HG02623 (cell line): Measurements from ENCODE around the gene SORL1.
"Not testable (repeated sequence)": the region's sequence is repeated elsewhere in the genome, so short reads cannot be mapped to it uniquely, and the experiment has no call there.

Experiments used
- ATAC-seq: cut with Tn5 transposase; IDR thresholded peaks from one replicate; pipeline ENCODE4 v1.9.1; 2021; ENCODE audit warnings: moderate library complexity; ENCODE audit not compliant: unreplicated experiment

SORL1 gene, protein sequence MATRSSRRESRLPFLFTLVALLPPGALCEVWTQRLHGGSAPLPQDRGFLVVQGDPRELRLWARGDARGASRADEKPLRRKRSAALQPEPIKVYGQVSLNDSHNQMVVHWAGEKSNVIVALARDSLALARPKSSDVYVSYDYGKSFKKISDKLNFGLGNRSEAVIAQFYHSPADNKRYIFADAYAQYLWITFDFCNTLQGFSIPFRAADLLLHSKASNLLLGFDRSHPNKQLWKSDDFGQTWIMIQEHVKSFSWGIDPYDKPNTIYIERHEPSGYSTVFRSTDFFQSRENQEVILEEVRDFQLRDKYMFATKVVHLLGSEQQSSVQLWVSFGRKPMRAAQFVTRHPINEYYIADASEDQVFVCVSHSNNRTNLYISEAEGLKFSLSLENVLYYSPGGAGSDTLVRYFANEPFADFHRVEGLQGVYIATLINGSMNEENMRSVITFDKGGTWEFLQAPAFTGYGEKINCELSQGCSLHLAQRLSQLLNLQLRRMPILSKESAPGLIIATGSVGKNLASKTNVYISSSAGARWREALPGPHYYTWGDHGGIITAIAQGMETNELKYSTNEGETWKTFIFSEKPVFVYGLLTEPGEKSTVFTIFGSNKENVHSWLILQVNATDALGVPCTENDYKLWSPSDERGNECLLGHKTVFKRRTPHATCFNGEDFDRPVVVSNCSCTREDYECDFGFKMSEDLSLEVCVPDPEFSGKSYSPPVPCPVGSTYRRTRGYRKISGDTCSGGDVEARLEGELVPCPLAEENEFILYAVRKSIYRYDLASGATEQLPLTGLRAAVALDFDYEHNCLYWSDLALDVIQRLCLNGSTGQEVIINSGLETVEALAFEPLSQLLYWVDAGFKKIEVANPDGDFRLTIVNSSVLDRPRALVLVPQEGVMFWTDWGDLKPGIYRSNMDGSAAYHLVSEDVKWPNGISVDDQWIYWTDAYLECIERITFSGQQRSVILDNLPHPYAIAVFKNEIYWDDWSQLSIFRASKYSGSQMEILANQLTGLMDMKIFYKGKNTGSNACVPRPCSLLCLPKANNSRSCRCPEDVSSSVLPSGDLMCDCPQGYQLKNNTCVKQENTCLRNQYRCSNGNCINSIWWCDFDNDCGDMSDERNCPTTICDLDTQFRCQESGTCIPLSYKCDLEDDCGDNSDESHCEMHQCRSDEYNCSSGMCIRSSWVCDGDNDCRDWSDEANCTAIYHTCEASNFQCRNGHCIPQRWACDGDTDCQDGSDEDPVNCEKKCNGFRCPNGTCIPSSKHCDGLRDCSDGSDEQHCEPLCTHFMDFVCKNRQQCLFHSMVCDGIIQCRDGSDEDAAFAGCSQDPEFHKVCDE (N-terminal part only)

DNA sequence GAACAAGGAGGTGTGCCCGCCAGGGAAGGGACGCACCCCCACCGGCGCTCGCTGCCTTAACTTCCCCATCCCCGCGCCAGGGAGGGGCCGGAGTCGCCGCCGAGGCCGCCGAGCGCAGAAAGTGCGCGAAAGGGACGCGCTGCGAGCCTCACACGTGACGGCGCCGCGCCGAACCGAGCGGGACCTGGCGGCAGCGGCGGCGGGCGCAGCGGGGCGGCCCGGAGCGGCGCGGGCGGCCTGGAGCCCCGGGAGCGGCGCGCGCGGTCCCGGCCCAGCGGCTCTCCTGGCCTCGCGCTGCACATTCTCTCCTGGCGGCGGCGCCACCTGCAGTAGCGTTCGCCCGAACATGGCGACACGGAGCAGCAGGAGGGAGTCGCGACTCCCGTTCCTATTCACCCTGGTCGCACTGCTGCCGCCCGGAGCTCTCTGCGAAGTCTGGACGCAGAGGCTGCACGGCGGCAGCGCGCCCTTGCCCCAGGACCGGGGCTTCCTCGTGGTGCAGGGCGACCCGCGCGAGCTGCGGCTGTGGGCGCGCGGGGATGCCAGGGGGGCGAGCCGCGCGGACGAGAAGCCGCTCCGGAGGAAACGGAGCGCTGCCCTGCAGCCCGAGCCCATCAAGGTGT lies at the start of gene SORL1:
Gene SORL1 (plus strand): TSS at position 329 of the 623 bp plus-strand sequence. CDS start 18 bp downstream, at position 347.
- ATAC-seq, result peak; percentile 42

DNA sequence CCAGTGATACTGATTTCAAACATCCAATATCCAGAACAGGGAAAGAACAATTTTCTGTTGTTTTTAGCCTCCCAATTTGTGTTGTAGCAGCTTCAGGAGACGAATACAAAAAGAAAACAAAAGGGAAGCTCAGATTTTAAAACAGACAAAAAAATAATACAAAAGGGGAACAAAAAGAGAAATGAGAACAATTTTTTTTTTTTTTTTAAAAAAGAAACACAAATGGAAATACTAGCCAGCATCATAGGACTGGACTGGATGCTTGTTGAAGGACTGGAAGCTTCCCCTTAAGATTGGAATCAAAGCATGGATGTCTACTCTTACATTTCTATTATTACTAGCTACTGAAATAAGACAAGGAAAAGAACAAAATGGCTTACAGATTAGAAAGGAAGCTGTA lies 46.5 kb upstream of the SORL1 start:
- ATAC-seq, result no peak

DNA sequence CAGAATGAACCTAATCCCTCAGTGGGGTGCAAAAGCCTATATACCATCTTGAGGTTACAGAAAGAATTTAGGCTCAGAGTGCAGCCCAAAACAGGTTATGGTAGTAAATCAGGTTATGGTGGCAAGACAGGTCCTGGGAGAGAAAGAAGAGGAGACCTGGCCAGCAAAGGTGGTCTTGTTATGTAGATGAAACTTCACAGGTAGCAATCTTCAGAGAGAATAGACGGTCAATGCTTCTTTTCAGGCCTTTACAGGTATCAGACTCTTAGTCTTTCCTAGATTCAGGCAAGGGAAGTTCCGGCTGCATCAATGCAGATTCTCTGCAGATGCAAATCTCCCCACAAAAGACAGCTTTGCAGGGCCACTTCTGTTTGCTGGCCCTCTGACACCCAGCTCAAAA lies 45.8 kb upstream of the SORL1 start:
- ATAC-seq, result no peak

DNA sequence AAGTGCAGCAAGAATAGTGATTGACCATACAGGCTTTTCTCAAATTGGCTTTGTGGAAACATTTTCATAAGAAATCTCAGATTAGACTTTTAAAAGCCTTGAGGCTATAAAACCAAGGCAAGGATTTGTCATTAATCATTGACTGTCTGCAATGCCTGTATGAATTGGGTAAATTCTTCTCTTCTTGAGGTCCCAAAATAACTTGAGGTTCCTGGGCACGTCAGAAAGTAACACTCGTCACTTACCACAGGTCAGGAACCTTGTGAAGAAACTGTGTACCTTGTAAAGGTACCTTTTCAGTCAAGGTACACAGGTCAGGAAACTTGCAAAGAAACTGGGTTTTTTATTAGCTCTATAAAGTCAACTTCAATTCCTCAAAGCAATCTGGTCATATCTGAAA lies 43.3 kb upstream of the SORL1 start:
- no peak for ATAC-seq

DNA sequence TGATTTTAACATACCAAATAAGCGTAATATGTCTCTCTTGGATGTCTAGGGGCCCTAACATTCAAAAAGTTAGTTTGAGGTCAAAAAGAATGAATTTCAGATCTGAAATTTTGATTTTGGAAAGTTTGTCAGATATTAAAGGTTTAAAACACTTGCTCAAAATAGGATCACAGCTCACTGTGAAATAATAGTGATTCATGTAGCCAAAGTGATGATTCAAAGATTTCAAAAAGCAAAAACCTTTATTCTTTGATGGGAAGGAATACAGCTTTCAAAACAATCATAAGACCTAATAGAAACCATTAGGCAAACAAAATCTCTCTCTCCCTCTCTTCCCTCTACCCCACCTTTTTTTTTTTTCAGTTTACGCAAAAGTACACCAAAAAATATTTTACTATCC lies 42.1 kb upstream of the SORL1 start:
- not testable (repeated sequence) for ATAC-seq

DNA sequence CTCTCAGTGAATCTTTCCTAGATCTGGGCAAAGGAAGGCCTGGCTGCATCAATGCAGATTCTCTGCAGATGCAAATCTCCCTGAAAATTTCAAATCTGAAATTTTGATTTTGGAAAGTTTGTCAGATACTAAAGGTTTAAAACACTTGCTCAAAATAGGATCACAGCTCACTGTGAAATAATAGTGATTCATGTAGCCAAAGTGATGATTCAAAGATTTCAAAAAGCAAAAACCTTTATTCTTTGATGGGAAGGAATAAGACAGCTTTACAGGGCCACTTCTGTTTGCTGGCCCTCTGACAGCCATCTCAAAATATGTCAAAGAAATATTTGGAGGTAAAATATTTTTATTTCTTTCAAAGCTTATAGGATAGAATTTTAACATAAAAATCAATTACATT lies 40.8 kb upstream of the SORL1 start:
- ATAC-seq, result not testable (repeated sequence)

DNA sequence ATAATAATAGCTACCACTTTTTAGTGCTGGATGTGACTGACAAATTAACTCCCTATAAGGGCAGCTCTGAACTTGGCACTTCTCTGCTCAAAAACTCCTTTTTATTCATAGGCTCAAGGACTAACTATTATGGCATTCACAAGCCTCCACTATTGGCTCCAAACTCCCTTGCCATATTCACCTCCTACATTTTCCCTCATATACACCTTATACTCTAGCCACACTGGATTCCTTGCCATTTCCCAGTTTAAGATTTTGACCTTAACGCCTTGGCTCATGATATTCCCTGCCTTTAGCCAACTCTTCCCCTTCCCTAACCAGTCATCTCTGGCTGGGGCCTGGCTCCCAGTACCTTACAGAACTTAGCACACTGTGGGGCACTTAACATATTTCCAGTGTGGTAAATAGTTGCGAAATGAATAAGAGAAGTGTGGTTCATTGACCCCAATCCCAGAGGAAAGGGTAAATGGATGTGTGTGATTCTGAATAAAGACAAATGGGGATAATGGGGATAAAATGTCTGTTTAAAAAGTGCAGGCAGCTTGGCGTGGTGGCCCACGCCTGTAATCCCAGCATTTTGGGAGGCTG lies 40.0 kb upstream of the SORL1 start:
- no peak for ATAC-seq

DNA sequence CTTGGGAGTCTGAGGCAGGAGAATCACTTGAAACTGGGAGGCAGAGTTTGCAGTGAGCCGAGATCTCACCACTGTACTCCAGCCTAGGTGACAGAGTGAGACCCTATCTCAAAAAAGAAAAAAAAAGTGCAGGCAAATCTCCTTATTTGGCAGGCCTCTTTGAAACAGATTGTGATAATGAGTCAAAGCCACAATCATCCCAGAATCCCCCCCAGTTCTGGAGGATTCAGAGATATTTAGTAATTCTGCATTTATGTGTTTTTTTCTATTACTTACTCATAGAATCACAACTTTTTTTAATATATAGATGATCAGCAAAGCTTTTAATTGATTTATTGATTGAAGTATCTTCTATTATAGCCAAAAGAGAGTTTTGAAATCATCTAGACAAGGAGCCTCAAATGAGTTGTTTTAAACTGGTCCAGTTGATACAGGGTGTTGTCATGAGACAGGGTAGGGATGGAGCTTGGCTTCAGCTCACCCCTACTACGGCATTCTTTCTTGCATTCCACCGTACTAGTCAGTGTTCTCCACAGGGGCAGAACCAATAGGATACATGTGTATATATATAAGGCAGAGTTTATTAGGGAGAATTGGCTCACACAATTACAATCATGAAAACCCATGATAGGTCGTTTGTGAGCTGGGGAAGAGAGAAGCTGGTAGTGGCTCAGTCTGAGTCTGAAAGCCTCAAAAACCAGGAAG lies 39.3 kb upstream of the SORL1 start:
- no peak for ATAC-seq

DNA sequence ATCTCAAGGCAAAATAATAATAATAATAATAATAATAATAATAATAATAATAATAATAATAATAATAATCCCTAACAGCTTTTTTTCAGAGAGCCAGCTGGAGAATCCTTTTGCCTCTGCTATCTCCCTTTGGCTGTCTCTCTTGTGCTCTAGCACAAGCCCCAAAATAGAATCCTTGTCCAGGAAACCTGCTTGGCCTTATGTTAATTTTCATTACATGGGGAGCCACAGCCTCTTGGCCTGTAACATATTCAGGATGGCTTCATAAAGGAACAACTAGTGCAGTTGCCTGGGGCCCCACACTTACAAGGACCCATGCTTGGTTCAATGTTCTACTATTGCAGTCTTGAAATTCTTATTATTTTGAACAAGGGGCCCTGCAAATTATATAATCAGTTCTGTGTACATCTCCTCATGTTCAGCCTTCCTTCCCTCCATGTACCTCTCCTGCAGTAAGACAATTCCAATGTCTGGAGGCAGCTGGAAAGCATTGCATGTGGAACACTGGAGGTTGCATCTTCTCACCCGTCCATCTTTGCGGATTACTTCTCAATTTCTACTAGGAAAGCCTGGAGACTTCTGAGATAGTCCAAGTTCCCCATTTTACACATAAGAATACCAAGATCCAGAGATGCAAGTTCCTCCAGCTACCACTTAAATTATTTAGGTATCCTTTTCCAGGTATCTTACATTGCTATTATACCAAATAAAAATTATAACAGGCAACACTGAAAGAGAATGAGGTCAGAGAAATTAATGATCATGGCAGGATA lies 37.8 kb upstream of the SORL1 start:
- no peak for ATAC-seq

DNA sequence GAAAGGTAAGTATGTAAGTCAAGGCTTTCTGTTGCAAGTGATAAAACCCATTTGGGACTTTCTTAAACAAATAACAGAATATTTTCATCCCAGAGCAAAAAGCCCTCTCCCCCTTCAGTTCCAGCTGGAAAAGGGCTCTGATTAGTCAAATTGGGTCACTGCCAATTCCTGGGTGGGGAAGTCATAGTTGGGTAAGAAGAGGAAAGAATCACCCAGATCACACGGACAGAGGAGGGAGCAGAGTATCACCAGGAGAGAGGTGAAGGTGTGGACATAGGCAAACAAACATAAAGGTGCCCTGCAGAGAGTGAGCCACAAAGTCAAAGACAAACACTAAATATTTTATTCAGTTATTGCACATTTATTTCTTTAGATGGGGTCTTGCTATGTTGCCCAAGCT lies 36.3 kb upstream of the SORL1 start:
- no peak for ATAC-seq

DNA sequence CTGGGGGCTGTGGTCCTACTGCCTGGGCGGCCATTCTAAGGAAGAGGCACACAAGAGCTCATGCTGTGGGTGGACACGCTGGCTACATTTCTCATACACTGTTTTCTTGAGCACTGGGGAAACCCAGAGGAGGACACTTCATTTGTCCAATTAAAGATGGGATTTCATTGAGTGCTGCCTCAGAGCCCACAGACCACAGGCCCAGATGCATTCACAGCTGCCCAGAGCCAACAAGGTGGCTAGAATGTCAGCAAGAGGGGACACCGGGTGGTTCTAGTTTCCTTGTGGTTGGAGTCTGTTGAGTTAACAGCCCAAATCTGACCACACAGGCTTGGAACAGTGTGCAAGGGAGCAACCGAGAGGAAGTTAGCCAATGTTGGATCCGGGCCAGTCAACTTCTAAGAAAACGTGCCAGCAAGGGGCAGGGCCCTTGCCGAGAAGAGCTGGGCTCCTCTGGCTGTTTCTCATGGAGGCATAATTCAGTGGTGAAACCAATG lies 35.0 kb upstream of the SORL1 start:
- no peak for ATAC-seq

DNA sequence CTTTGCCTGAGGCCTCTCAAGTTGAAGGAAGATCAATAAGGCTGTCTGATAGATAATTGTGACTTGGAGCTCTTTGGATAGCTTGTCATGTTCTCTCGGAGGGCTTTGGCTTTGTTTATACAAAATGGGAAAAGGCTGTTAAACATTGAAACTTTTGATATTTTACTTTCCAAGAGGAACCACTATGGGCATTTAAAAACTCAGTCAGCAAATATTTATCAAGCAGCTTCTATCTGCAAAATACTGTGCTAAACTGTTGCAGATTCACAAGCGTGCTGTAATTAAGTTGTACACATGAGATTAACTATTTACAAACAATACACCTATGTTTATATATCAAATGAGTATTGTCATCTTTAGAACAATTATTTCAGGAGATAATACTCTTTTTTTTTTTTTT lies 34.5 kb upstream of the SORL1 start:
- ATAC-seq, result no peak

DNA sequence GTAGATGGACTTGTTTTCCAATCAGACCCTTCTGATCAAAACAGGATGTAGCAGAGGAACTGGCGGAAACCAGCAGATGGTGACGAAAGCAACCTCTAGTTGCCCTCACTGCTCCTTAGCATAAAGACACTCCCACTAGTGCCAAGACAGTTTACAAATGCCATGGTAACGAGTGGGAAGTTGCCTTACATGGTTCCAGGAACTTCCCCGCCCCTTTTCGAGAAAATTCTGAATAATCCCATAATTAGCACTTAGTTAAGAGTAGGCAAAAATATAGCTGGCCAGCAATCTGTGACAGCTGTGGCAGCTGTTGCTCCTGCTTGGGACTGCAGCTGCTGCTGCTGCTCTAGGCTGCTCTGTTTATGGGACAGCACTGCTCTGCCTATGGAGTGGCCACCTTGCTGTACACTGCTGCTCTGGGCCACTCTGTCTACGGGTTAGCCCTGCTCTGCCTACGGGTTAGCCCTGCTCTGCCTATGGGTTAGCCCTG lies 33.4 kb upstream of the SORL1 start:
- ATAC-seq, result no peak

DNA sequence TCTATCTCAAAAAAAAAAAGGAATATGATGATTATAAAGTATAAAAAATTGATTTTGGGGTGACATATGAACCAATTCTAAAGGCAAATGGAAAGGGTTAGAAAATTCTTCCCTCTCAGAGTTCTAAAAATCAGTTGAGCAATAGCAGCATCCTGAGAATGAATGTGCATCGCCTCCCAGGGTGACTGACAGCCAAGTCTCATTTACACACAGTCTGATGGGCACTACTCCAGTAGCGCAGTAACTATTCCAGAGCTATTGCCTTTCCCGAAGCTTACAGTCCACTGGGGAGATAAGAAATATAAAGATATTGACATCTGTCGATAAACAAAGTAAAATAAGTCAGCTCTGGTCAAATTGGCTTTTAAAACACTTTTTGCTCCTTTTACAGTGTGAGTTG lies 32.3 kb upstream of the SORL1 start:
- ATAC-seq, result no peak

DNA sequence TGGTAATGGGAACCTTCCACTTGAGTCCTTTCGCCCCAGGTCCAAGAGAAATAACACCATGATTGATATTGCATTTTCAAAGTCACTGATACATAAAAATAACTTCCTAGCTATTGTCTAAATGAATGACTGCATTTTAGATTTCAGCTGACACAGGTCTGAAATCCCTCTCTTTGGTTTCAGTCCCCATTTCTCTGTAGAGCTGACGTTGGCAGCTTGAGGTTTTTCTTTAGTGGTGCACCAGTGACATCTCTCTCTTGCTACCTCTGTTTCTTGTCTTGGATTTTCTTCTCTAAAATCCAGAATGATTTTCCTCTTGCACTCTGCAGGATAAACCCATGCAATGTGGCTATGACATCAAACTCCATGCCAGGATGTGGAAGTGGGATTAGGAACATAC lies 31.7 kb upstream of the SORL1 start:
- no peak for ATAC-seq

DNA sequence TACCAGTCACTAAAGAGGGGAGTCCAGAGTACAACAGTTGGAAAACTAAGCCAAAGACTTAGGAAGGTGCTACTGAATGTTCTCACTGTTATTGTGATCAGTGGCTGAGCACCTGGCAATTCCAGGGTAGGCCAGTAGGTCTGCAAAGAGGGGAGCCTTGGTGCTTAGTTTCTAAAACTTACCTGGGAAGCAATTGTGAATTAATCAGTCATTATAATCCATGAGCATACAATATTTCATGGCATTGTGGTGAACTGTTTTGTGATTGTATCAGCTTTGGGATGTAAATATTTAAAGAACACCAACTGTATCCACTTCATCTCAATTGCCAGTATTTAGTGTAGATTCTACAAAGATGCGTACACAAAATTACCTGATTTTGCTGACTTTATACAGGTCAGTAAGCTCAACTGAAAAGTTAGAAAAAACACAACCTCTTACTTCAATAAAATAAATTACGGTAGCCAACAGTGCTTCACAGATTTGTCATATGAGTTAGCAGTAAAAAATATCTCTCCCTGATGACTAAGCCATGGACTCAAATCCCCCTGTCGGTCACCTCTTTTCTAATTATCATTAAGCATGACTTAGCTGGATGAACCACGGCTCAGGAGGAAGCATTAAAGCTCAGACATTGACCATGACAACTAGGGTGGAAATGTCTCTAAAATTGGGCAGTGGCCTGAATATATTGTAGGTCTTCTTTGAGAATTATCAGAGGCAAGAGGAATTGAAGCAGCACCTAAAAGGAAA lies 30.8 kb upstream of the SORL1 start:
- ATAC-seq, result no peak

DNA sequence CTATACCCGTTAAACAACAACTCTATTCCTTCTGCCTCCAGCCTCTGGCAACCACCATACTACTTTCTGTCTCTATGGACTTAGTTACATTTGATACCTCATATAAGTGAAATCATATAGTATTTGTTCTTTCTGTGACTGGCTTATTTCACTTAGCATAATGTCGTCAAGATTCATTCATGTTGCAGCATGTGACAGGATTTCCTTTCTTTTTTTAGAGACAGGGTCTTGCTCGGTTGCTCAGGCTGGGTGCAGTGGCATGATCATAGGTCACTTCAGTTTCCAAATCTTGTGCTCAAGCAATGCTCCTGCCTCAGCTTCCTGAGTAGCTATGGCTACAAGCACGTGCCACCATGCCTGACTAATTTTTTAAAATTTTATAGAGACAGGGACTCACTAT lies 29.4 kb upstream of the SORL1 start:
- no peak for ATAC-seq

DNA sequence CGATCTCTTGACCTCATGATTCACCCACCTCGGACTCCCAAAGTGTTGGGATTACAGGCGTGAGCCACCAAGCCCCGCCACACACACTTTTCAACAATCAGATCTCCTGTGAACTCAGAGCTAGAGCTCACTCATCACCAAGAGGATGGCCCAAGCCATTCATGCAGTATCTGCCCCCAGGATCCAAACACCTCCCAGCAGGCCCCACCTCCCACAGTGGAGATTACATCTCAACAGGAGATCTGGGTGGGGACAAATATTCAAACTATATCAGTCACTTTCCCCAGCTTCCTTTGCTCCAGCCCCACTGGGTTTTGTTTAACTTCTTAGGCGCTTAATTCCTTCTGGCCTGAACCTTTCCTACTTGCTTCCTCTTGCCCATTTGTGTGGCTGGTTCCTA lies 26.3 kb upstream of the SORL1 start:
- ATAC-seq, result no peak
